Keratinocyte (primary cell): ENCODE data around the gene CERS4. TPM values are rescaled to one million over a fixed set of nuclear protein-coding genes. Genes with fewer than 3 reads are reported as not detected.

Experiments used
- DNase-seq: peaks from one replicate; pipeline ENCODE4 v3.0.0-alpha.2; 2011; ENCODE audit warnings: low read depth, missing footprints, low spot score
- FAIRE-seq: peaks from 2 replicates; lab custom pipeline; 2011; peaks lifted over from hg19 to GRCh38; lab: Jason Lieb, UNC
- H2AFZ ChIP-seq: 2 replicates; pipeline ENCODE4 v1.6.0; 2012; ENCODE audit warnings: low read length, control low read depth, inconsistent platforms; ENCODE audit not compliant: control insufficient read depth
- H3K27ac ChIP-seq: 2 replicates; pipeline ENCODE4 v1.5.1; 2011; ENCODE audit warnings: low read length; ENCODE audit not compliant: control insufficient read depth, insufficient read depth
- H3K27me3 ChIP-seq: 3 replicates; pipeline ENCODE4 v1.6.0; 2011; ENCODE audit warnings: low read length; ENCODE audit not compliant: control insufficient read depth, insufficient read depth; ENCODE audit errors: extremely low read depth
- H3K36me3 ChIP-seq, 2 experiments: 2 replicates in 1 of 2; 3 replicates in 1 of 2; pipeline ENCODE4 v1.5.1; 2011; ENCODE audit warnings: low read length in 2 of 2, mild to moderate bottlenecking in 1 of 2; ENCODE audit not compliant: control insufficient read depth in 2 of 2, insufficient read depth in 2 of 2; ENCODE audit errors: extremely low read depth in 1 of 2
- H3K4me1 ChIP-seq: 3 replicates; pipeline ENCODE4 v1.5.1; 2011; ENCODE audit warnings: low read length; ENCODE audit not compliant: control insufficient read depth, insufficient read depth; ENCODE audit errors: extremely low read depth
- H3K4me2 ChIP-seq: 3 replicates; pipeline ENCODE4 v1.6.0; 2011; ENCODE audit warnings: low read depth, low read length; ENCODE audit not compliant: control insufficient read depth, insufficient read depth; ENCODE audit errors: extremely low read depth
- H3K4me3 ChIP-seq, 3 experiments: fragments of 200-600 bp in 1 of 3; sonication (generic) in 1 of 3; 2 replicates in 2 of 3; 3 replicates in 1 of 3; pipeline ENCODE4 v1.5.1; 2011 to 2016; ENCODE audit warnings: low read length in 3 of 3, mild to moderate bottlenecking in 3 of 3, control low read depth in 2 of 3, inconsistent platforms in 1 of 3, low read depth in 1 of 3, mixed read lengths in 1 of 3, mixed run types in 1 of 3, moderate library complexity in 1 of 3; ENCODE audit not compliant: control insufficient read depth in 2 of 3, insufficient read depth in 2 of 3; ENCODE audit errors: extremely low read depth in 1 of 3
- H3K79me2 ChIP-seq: 2 replicates; pipeline ENCODE4 v1.6.0; 2012; ENCODE audit warnings: low read length; ENCODE audit not compliant: control insufficient read depth, insufficient read depth
- H3K9ac ChIP-seq: 3 replicates; pipeline ENCODE4 v1.6.0; 2011; ENCODE audit warnings: low read length; ENCODE audit not compliant: control insufficient read depth, insufficient read depth; ENCODE audit errors: extremely low read depth
- H3K9me1 ChIP-seq: 3 replicates; pipeline ENCODE4 v1.6.0; 2011; ENCODE audit warnings: low read length; ENCODE audit not compliant: control insufficient read depth, insufficient read depth; ENCODE audit errors: extremely low read depth
- H3K9me3 ChIP-seq: 2 replicates; pipeline ENCODE4 v1.5.1; 2012; ENCODE audit warnings: low read depth, low read length; ENCODE audit not compliant: control insufficient read depth
- H4K20me1 ChIP-seq: 3 replicates; pipeline ENCODE4 v1.6.0; 2011; ENCODE audit warnings: low read length; ENCODE audit not compliant: control insufficient read depth, insufficient read depth; ENCODE audit errors: extremely low read depth
- EZH2 ChIP-seq: IDR thresholded peaks from one replicate; pipeline ENCODE4 v1.6.1; 2012; ENCODE audit warnings: inconsistent platforms, mild to moderate bottlenecking, low read length, moderate library complexity
- dilution Hi-C: fragments of 300-500 bp; cut with MboI; formaldehyde crosslinking; loops from one replicate; pipeline ENCODE4 v1.7.0; 2020; ENCODE audit warnings: low sequenced_read_pairs; ENCODE audit not compliant: extremely low pct_ligation_motif_present
- polyA plus RNA-seq, 5 experiments: library from polyadenylated mRNA; depleted of rRNA in 3 of 5; stranded (reverse) in 3 of 5; stranded (forward) in 1 of 5; unstranded in 1 of 5; fragments of >200 nt; gene quantifications; 1 replicate in 1 of 5; 2 replicates in 3 of 5; 3 replicates in 1 of 5; pipeline versions ENCODE4 v1.2.1 to v1.2.3, GENCODE V29; 2011 to 2012; ENCODE audit warnings: missing spikeins in 2 of 5, low read depth in 1 of 5, low replicate concordance in 1 of 5
- TF ChIP-seq, protein P1 (sequence below), 3 experiments: IDR thresholded peaks in 1 of 3; conservative IDR thresholded peaks in 1 of 3; optimal IDR thresholded peaks in 1 of 3; 2 replicates in 2 of 3; 3 replicates in 1 of 3; pipeline versions ENCODE3 to v1.5.1; 2011; ENCODE audit warnings: low read length in 3 of 3, mild to moderate bottlenecking in 3 of 3, moderate library complexity in 2 of 3, control low read depth in 1 of 3, inconsistent platforms in 1 of 3; ENCODE audit not compliant: insufficient read depth in 2 of 3; ENCODE audit errors: extremely low read depth in 1 of 3

CERS4 gene
- polyA plus RNA-seq, 1 donor (not counting 4 experiments of a cell fraction or from before 2014, with no cell fraction given) = 19.8 TPM

DNA sequence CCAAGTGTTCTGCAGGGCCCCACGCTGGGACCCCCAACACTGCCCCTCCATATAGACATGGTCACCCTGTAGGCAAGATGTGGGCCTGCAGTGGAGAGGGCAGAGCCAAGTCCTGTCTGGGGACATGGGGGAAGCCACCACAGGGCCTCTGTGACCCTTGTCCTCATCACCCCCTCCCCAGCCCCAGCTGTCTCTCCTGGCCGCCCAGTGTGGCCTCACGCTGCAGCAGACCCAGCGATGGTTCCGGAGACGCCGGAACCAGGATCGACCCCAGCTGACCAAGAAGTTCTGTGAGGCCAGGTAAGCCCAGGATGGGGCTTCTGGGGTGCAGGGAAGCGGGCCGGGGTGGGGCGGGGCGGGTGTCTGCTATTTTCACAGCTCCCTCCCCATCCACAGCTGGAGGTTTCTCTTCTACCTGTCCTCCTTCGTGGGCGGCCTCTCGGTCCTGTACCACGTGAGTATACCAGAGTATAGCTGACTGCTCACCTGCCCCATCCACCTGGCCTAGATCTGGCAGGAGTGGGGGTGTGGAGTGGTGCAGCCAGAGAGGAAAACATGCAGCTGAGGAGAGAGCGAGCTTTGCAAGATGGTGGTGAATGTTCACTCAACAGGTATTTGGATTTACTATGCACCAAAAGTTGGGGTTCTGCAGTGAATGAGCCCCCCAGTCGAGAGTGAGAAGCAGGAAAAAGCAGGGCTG is 46.4 kb downstream of the CERS4 start:
- dilution Hi-C loops = no loop called here

DNA sequence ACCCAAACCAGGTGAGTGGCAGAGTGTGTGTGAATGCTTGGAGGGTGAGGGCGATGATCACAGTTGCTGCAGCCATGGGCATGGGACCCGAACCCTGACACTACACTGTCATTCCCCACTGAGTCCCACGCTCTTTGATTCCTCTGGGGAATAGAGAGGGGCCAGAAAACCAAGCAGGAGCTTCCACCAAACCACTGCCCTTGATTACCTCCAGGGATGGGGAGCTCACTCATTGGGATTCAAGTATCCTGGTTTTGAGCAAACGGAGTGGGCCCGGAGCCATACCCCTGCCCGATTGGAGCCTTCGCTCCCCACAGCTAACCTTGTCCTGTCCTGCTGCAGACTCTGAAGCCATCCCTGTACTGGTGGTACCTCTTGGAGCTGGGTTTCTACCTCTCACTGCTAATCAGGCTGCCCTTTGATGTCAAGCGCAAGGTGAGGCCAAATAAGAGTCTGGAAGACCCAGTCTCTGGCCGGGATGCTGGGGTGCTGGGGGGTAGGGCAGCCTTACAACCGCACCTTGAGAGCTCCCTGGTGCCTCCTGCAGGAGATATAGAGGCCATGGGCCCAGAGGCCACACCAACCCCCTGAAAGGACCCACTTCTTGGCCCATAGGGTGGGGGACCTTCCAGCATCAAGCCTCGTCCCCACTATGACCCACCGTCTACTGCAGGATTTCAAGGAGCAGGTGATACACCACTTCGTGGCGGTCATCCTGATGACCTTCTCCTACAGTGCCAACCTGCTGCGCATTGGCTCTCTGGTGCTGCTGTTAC is 47.3 kb downstream of the CERS4 start:
- TF ChIP-seq EZH2 = no peak
- TF ChIP-seq, protein P1, sequence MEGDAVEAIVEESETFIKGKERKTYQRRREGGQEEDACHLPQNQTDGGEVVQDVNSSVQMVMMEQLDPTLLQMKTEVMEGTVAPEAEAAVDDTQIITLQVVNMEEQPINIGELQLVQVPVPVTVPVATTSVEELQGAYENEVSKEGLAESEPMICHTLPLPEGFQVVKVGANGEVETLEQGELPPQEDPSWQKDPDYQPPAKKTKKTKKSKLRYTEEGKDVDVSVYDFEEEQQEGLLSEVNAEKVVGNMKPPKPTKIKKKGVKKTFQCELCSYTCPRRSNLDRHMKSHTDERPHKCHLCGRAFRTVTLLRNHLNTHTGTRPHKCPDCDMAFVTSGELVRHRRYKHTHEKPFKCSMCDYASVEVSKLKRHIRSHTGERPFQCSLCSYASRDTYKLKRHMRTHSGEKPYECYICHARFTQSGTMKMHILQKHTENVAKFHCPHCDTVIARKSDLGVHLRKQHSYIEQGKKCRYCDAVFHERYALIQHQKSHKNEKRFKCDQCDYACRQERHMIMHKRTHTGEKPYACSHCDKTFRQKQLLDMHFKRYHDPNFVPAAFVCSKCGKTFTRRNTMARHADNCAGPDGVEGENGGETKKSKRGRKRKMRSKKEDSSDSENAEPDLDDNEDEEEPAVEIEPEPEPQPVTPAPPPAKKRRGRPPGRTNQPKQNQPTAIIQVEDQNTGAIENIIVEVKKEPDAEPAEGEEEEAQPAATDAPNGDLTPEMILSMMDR (optimal IDR thresholded peaks at IDR 0.05 in 1 of 3, IDR thresholded peaks at IDR 0.05 in 1 of 3, conservative IDR thresholded peaks at IDR 0.05 in 1 of 3; ENCODE audit: extremely low read depth in 1 of 3, insufficient read depth in 2 of 3, low read length in 3 of 3) = no peak

More for the DNA sequence above, 46.4 kb downstream of the CERS4 start:
- H3K36me3 ChIP-seq = peaks cover 0 to 4% of the 10 kb centered on the region in 2 experiments
- no peaks in the 10 kb centered on the region for H3K9me1 ChIP-seq
- H3K4me1 ChIP-seq = no peaks in the 10 kb centered on the region
- H3K4me2 ChIP-seq = no peak overlapping the region
- DNase-seq = no peak
- H3K27ac ChIP-seq = no peak overlapping the region
- H3K9ac ChIP-seq = no peak overlapping the region
- no peak overlapping the region for H3K4me3 ChIP-seq
- TF ChIP-seq, protein P1 (optimal IDR thresholded peaks at IDR 0.05 in 1 of 3, IDR thresholded peaks at IDR 0.05 in 1 of 3, conservative IDR thresholded peaks at IDR 0.05 in 1 of 3; ENCODE audit: extremely low read depth in 1 of 3, insufficient read depth in 2 of 3, low read length in 3 of 3) = no peak
- TF ChIP-seq EZH2 = no peak
- no peak for FAIRE-seq
- no peaks in the 10 kb centered on the region for H3K9me3 ChIP-seq
- no peak overlapping the region for H2AFZ ChIP-seq
- H3K27me3 ChIP-seq = no peaks in the 10 kb centered on the region
- H4K20me1 ChIP-seq = no peaks in the 10 kb centered on the region
- no peaks in the 10 kb centered on the region for H3K79me2 ChIP-seq

More for the DNA sequence above, 47.3 kb downstream of the CERS4 start:
- H3K9me3 ChIP-seq = no peaks in the 10 kb centered on the region
- H3K27ac ChIP-seq = no peak overlapping the region
- H3K27me3 ChIP-seq = no peaks in the 10 kb centered on the region
- dilution Hi-C loops = no loop called here
- no peaks in the 10 kb centered on the region for H3K79me2 ChIP-seq
- H3K4me1 ChIP-seq = no peaks in the 10 kb centered on the region
- DNase-seq (no peak), FAIRE-seq (no peak)
- no peaks in the 10 kb centered on the region for H4K20me1 ChIP-seq
- no peaks in the 10 kb centered on the region for H3K9me1 ChIP-seq
- H3K4me3 ChIP-seq = no peak overlapping the region
- H3K4me2 ChIP-seq = no peak overlapping the region
- H3K9ac ChIP-seq = no peak overlapping the region
- H2AFZ ChIP-seq = no peak overlapping the region
- peaks cover 0 to 4% of the 10 kb centered on the region in 2 experiments for H3K36me3 ChIP-seq
